HepG2 (cell line): ENCODE measurements around the gene ARHGAP19. TPM values are rescaled to one million over a fixed set of nuclear protein-coding genes. Genes with fewer than 3 reads are reported as not detected.
A peak's percentile ranks its signal among the peaks of the same experiment; 100 is the strongest.

Experiments used
- AGO2 ChIP-seq: fragments of 200-400 bp; formaldehyde crosslinking; optimal IDR thresholded peaks from 2 replicates; pipeline ENCODE3; 2017; ENCODE audit warnings: mild to moderate bottlenecking, low read depth, low read length, moderate library complexity
- E2F1 ChIP-seq: sonication (generic); formaldehyde crosslinking; IDR thresholded peaks from 2 replicates; pipeline ENCODE4 v1.5.0; 2020; ENCODE audit warnings: missing genetic modification reagents
- ELF1 ChIP-seq: sonication (generic); formaldehyde crosslinking; IDR thresholded peaks from 2 replicates; pipeline ENCODE4 v1.4.0; 2020; ENCODE audit warnings: missing genetic modification reagents
- PHF20 ChIP-seq: sonication (generic); formaldehyde crosslinking; IDR thresholded peaks from 2 replicates; pipeline ENCODE4 v1.5.0; 2020; ENCODE audit warnings: mild to moderate bottlenecking, missing genetic modification reagents
- RARA ChIP-seq: IDR thresholded peaks from 2 replicates; pipeline ENCODE4 v1.6.1; 2016; ENCODE audit warnings: missing genetic modification reagents, missing compliant biosample characterization
- SMYD3 ChIP-seq: sonication (generic); formaldehyde crosslinking; IDR thresholded peaks from 2 replicates; pipeline ENCODE4 v1.8.1; 2023; ENCODE audit warnings: mild to moderate bottlenecking, missing genetic modification reagents
- TRIM24 ChIP-seq: sonication (generic); formaldehyde crosslinking; IDR thresholded peaks from 2 replicates; pipeline ENCODE4 v1.8.0; 2022; ENCODE audit warnings: mild to moderate bottlenecking, missing genetic modification reagents
- ZBTB42 ChIP-seq: sonication (generic); formaldehyde crosslinking; IDR thresholded peaks from 2 replicates; pipeline ENCODE4 v1.5.0; 2020; ENCODE audit warnings: mild to moderate bottlenecking, missing genetic modification reagents
- ZNF260 ChIP-seq: sonication (generic); formaldehyde crosslinking; IDR thresholded peaks from 2 replicates; pipeline ENCODE4 v1.4.0; 2020; ENCODE audit warnings: missing genetic modification reagents, low read depth, mild to moderate bottlenecking, borderline replicate concordance
- ZNF382 ChIP-seq: sonication (generic); formaldehyde crosslinking; IDR thresholded peaks from 2 replicates; pipeline ENCODE4 v1.5.0; 2020; ENCODE audit warnings: missing genetic modification reagents, mild to moderate bottlenecking, borderline replicate concordance
- ZNF589 ChIP-seq: sonication (generic); formaldehyde crosslinking; conservative IDR thresholded peaks from 2 replicates; pipeline ENCODE4 v1.8.0; 2022; ENCODE audit warnings: mild to moderate bottlenecking, moderate library complexity, missing genetic modification reagents
- ZNF652 ChIP-seq: IDR thresholded peaks from 2 replicates; pipeline ENCODE4 v1.6.1; 2016; ENCODE audit warnings: low read depth, borderline replicate concordance
- ZNF850 ChIP-seq: sonication (generic); formaldehyde crosslinking; conservative IDR thresholded peaks from 2 replicates; pipeline ENCODE4 v1.9.0; 2021; ENCODE audit warnings: mild to moderate bottlenecking, missing genetic modification reagents
- ZNF879 ChIP-seq: sonication (generic); formaldehyde crosslinking; IDR thresholded peaks from 2 replicates; pipeline ENCODE4 v1.8.1; 2023; ENCODE audit warnings: missing genetic modification reagents
- ZSCAN12 ChIP-seq: sonication (generic); formaldehyde crosslinking; IDR thresholded peaks from 2 replicates; pipeline ENCODE4 v1.9.0; 2021; ENCODE audit warnings: mild to moderate bottlenecking, missing genetic modification reagents
- polyA plus RNA-seq, 8 experiments: library from polyadenylated mRNA; depleted of rRNA in 3 of 8; stranded (reverse) in 7 of 8; unstranded in 1 of 8; fragments of >200 nt; fragmentation: Illumina TruSeq in 4 of 8; extraction: Trizol in 4 of 8; gene quantifications; 2 replicates each; pipeline versions ENCODE4 v1.2.1 to v1.2.3, GENCODE V29; 2011 to 2016; ENCODE audit warnings: low read depth in 4 of 8, missing spikeins in 1 of 8, mixed read lengths in 1 of 8; ENCODE audit not compliant: insufficient read depth in 1 of 8
- total RNA-seq, 5 experiments: library from RNA; depleted of rRNA; stranded (reverse); fragments of >200 nt; fragmentation: Illumina TruSeq; extraction: Trizol; gene quantifications; 2 replicates each; pipeline ENCODE4 v1.2.3, GENCODE V29; 2016; ENCODE audit warnings: low read depth in 1 of 5
- TF ChIP-seq, protein P1 (sequence below): sonication (generic); formaldehyde crosslinking; IDR thresholded peaks from 2 replicates; pipeline ENCODE4 v1.4.0; 2020; ENCODE audit warnings: missing genetic modification reagents
- TF ChIP-seq, protein P2 (sequence below): IDR thresholded peaks from 2 replicates; pipeline ENCODE4 v1.6.1; 2016; ENCODE audit warnings: missing biosample characterization, missing genetic modification reagents, low read depth
- TF ChIP-seq, protein P3 (sequence below): sonication (generic); formaldehyde crosslinking; conservative IDR thresholded peaks from 2 replicates; pipeline ENCODE4 v1.8.1; 2023; ENCODE audit warnings: missing genetic modification reagents

Gene ARHGAP19
- total and polyA plus RNA-seq, 2 of the 13 experiments (the other 11 are each of a cell fraction or from before 2014, with no cell fraction given): 7.6 to 10.0 TPM

- TF ChIP-seq E2F1 (CRISPR knock-in tag) (no peak), ELF1 (CRISPR knock-in tag) (0 out of 2 replicates have a peak, but pooled peaks have one; percentile 24), ZNF382 (CRISPR knock-in tag) (no peak), PHF20 (CRISPR knock-in tag) (no peak), ZSCAN12 (no peak), ZNF850 (CRISPR knock-in tag) (no peak), RARA (peak; percentile 89), ZNF879 (CRISPR knock-in tag) (no peak), SMYD3 (CRISPR knock-in tag) (no peak), ZNF589 (CRISPR knock-in tag) (no peak), ZNF260 (CRISPR knock-in tag) (no peak), ZNF652 (CRISPR knock-in tag) (peak; percentile 54; the same call in 1 of the 2 replicates), ZBTB42 (CRISPR knock-in tag) (no peak), AGO2 (no peak), TRIM24 (CRISPR knock-in tag) (no peak)
- TF ChIP-seq, protein P1, sequence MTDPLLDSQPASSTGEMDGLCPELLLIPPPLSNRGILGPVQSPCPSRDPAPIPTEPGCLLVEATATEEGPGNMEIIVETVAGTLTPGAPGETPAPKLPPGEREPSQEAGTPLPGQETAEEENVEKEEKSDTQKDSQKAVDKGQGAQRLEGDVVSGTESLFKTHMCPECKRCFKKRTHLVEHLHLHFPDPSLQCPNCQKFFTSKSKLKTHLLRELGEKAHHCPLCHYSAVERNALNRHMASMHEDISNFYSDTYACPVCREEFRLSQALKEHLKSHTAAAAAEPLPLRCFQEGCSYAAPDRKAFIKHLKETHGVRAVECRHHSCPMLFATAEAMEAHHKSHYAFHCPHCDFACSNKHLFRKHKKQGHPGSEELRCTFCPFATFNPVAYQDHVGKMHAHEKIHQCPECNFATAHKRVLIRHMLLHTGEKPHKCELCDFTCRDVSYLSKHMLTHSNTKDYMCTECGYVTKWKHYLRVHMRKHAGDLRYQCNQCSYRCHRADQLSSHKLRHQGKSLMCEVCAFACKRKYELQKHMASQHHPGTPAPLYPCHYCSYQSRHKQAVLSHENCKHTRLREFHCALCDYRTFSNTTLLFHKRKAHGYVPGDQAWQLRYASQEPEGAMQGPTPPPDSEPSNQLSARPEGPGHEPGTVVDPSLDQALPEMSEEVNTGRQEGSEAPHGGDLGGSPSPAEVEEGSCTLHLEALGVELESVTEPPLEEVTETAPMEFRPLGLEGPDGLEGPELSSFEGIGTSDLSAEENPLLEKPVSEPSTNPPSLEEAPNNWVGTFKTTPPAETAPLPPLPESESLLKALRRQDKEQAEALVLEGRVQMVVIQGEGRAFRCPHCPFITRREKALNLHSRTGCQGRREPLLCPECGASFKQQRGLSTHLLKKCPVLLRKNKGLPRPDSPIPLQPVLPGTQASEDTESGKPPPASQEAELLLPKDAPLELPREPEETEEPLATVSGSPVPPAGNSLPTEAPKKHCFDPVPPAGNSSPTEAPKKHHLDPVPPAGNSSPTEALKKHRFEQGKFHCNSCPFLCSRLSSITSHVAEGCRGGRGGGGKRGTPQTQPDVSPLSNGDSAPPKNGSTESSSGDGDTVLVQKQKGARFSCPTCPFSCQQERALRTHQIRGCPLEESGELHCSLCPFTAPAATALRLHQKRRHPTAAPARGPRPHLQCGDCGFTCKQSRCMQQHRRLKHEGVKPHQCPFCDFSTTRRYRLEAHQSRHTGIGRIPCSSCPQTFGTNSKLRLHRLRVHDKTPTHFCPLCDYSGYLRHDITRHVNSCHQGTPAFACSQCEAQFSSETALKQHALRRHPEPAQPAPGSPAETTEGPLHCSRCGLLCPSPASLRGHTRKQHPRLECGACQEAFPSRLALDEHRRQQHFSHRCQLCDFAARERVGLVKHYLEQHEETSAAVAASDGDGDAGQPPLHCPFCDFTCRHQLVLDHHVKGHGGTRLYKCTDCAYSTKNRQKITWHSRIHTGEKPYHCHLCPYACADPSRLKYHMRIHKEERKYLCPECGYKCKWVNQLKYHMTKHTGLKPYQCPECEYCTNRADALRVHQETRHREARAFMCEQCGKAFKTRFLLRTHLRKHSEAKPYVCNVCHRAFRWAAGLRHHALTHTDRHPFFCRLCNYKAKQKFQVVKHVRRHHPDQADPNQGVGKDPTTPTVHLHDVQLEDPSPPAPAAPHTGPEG (CRISPR knock-in tag): no peak
- TF ChIP-seq, protein P2, sequence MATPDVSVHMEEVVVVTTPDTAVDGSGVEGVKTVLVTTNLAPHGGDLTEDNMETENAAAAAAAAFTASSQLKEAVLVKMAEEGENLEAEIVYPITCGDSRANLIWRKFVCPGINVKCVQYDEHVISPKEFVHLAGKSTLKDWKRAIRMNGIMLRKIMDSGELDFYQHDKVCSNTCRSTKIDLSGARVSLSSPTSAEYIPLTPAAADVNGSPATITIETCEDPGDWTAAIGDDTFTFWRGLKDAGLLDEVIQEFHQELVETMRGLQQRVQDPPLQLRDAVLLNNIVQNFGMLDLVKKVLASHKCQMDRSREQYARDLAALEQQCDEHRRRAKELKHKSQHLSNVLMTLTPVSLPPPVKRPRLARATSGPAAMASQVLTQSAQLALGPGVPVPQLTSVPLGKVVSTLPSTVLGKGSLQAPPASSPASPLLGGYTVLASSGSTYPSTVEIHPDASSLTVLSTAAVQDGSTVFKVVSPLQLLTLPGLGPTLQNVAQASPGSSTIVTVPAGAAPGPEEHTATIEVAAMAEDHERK (CRISPR knock-in tag): no peak
- TF ChIP-seq, protein P3, sequence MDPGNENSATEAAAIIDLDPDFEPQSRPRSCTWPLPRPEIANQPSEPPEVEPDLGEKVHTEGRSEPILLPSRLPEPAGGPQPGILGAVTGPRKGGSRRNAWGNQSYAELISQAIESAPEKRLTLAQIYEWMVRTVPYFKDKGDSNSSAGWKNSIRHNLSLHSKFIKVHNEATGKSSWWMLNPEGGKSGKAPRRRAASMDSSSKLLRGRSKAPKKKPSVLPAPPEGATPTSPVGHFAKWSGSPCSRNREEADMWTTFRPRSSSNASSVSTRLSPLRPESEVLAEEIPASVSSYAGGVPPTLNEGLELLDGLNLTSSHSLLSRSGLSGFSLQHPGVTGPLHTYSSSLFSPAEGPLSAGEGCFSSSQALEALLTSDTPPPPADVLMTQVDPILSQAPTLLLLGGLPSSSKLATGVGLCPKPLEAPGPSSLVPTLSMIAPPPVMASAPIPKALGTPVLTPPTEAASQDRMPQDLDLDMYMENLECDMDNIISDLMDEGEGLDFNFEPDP (CRISPR knock-in tag): no peak
These were observed 36.4 kb upstream of the ARHGAP19 start (continued) for GRCh38 chr10:97328646-97329453.
